Keratinocyte (primary cell): ENCODE results near the gene UNC13C. TPM values are rescaled to one million over a fixed set of nuclear protein-coding genes. Genes with fewer than 3 reads are reported as not detected.

Source experiments
- DNase-seq: peaks from one replicate; pipeline ENCODE4 v3.0.0-alpha.2; 2011; ENCODE audit warnings: low read depth, missing footprints, low spot score
- FAIRE-seq: peaks from 2 replicates; lab custom pipeline; 2011; peaks lifted over from hg19 to GRCh38; lab: Jason Lieb, UNC
- H2AFZ ChIP-seq: 2 replicates; pipeline ENCODE4 v1.6.0; 2012; ENCODE audit warnings: low read length, control low read depth, inconsistent platforms; ENCODE audit not compliant: control insufficient read depth
- H3K27ac ChIP-seq: 2 replicates; pipeline ENCODE4 v1.5.1; 2011; ENCODE audit warnings: low read length; ENCODE audit not compliant: control insufficient read depth, insufficient read depth
- H3K27me3 ChIP-seq: 3 replicates; pipeline ENCODE4 v1.6.0; 2011; ENCODE audit warnings: low read length; ENCODE audit not compliant: control insufficient read depth, insufficient read depth; ENCODE audit errors: extremely low read depth
- H3K36me3 ChIP-seq, 2 experiments: 2 replicates in 1 of 2; 3 replicates in 1 of 2; pipeline ENCODE4 v1.5.1; 2011; ENCODE audit warnings: low read length in 2 of 2, mild to moderate bottlenecking in 1 of 2; ENCODE audit not compliant: control insufficient read depth in 2 of 2, insufficient read depth in 2 of 2; ENCODE audit errors: extremely low read depth in 1 of 2
- H3K4me1 ChIP-seq: 3 replicates; pipeline ENCODE4 v1.5.1; 2011; ENCODE audit warnings: low read length; ENCODE audit not compliant: control insufficient read depth, insufficient read depth; ENCODE audit errors: extremely low read depth
- H3K4me2 ChIP-seq: 3 replicates; pipeline ENCODE4 v1.6.0; 2011; ENCODE audit warnings: low read depth, low read length; ENCODE audit not compliant: control insufficient read depth, insufficient read depth; ENCODE audit errors: extremely low read depth
- H3K4me3 ChIP-seq, 3 experiments: fragments of 200-600 bp in 1 of 3; sonication (generic) in 1 of 3; 2 replicates in 2 of 3; 3 replicates in 1 of 3; pipeline ENCODE4 v1.5.1; 2011 to 2016; ENCODE audit warnings: low read length in 3 of 3, mild to moderate bottlenecking in 3 of 3, control low read depth in 2 of 3, inconsistent platforms in 1 of 3, low read depth in 1 of 3, mixed read lengths in 1 of 3, mixed run types in 1 of 3, moderate library complexity in 1 of 3; ENCODE audit not compliant: control insufficient read depth in 2 of 3, insufficient read depth in 2 of 3; ENCODE audit errors: extremely low read depth in 1 of 3
- H3K79me2 ChIP-seq: 2 replicates; pipeline ENCODE4 v1.6.0; 2012; ENCODE audit warnings: low read length; ENCODE audit not compliant: control insufficient read depth, insufficient read depth
- H3K9ac ChIP-seq: 3 replicates; pipeline ENCODE4 v1.6.0; 2011; ENCODE audit warnings: low read length; ENCODE audit not compliant: control insufficient read depth, insufficient read depth; ENCODE audit errors: extremely low read depth
- H3K9me1 ChIP-seq: 3 replicates; pipeline ENCODE4 v1.6.0; 2011; ENCODE audit warnings: low read length; ENCODE audit not compliant: control insufficient read depth, insufficient read depth; ENCODE audit errors: extremely low read depth
- H3K9me3 ChIP-seq: 2 replicates; pipeline ENCODE4 v1.5.1; 2012; ENCODE audit warnings: low read depth, low read length; ENCODE audit not compliant: control insufficient read depth
- H4K20me1 ChIP-seq: 3 replicates; pipeline ENCODE4 v1.6.0; 2011; ENCODE audit warnings: low read length; ENCODE audit not compliant: control insufficient read depth, insufficient read depth; ENCODE audit errors: extremely low read depth
- CTCF ChIP-seq, 3 experiments: IDR thresholded peaks in 1 of 3; conservative IDR thresholded peaks in 1 of 3; optimal IDR thresholded peaks in 1 of 3; 2 replicates in 2 of 3; 3 replicates in 1 of 3; pipeline versions ENCODE3 to v1.5.1; 2011; ENCODE audit warnings: low read length in 3 of 3, mild to moderate bottlenecking in 3 of 3, moderate library complexity in 2 of 3, control low read depth in 1 of 3, inconsistent platforms in 1 of 3; ENCODE audit not compliant: insufficient read depth in 2 of 3; ENCODE audit errors: extremely low read depth in 1 of 3
- EZH2 ChIP-seq: IDR thresholded peaks from one replicate; pipeline ENCODE4 v1.6.1; 2012; ENCODE audit warnings: inconsistent platforms, mild to moderate bottlenecking, low read length, moderate library complexity
- dilution Hi-C: fragments of 300-500 bp; cut with MboI; formaldehyde crosslinking; loops from one replicate; pipeline ENCODE4 v1.7.0; 2020; ENCODE audit warnings: low sequenced_read_pairs; ENCODE audit not compliant: extremely low pct_ligation_motif_present
- polyA plus RNA-seq, 5 experiments: library from polyadenylated mRNA; depleted of rRNA in 3 of 5; stranded (reverse) in 3 of 5; stranded (forward) in 1 of 5; unstranded in 1 of 5; fragments of >200 nt; gene quantifications; 1 replicate in 1 of 5; 2 replicates in 3 of 5; 3 replicates in 1 of 5; pipeline versions ENCODE4 v1.2.1 to v1.2.3, GENCODE V29; 2011 to 2012; ENCODE audit warnings: missing spikeins in 2 of 5, low read depth in 1 of 5, low replicate concordance in 1 of 5

Gene UNC13C
- polyA plus RNA-seq, 1 donor (not counting 4 experiments of a cell fraction or from before 2014, with no cell fraction given) = not detected

DNA sequence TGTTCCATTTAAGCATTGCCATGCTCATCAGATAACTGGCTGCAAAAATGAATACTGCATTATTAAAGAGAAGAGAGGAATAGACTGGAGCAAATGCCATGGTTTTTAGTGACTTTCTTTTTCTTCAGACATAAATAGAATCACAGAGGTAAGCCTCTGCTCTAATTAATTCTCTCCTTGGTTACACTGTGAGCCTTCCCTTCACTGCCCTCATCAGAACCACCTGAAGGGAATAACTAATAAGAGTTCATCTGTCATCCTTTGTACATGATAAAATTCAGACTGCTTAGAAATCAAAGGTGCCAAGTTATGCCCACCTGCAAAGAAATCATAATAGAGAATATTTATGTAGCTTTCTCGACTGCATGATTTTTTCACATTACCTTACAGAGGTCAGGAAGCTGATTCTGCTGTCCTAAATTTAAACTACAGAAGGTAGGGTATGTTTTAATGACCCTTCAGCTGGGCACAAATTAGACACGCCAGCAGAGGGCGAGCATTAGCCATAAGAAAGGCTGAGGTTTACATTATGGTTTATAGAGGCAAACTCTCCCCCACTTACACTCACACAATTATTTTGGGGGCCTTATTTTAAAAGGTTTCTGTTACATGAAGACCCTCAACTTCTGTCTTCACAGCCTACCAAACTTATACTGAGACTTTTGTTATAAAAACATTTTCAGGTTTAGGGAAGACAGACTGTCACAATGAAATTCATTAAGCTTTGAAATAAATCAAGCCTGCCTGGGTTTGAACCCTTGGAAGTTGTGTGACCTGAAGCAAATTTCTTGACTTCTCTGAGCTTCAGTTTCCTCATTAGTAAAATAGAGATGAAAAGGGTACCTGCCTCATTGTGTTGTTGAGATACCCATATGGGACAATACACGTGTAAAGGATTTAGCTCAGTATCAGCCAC, 15.3 kb upstream of the UNC13C start:
- H3K4me2 ChIP-seq = no peak overlapping the region
- H3K4me3 ChIP-seq = no peak overlapping the region
- TF ChIP-seq EZH2 (no peak), CTCF (optimal IDR thresholded peaks at IDR 0.05 in 1 of 3, IDR thresholded peaks at IDR 0.05 in 1 of 3, conservative IDR thresholded peaks at IDR 0.05 in 1 of 3; ENCODE audit: extremely low read depth in 1 of 3, insufficient read depth in 2 of 3, low read length in 3 of 3) (peak; percentile 60 to 76 (median 60))
- H3K27ac ChIP-seq = no peak overlapping the region
- no peak overlapping the region for H2AFZ ChIP-seq
- H3K36me3 ChIP-seq = no peaks in the 10 kb centered on the region
- FAIRE-seq = no peak
- H3K9ac ChIP-seq = no peak overlapping the region
- H4K20me1 ChIP-seq = no peaks in the 10 kb centered on the region
- dilution Hi-C loops = no loop called here
- DNase-seq = no peak
- H3K9me3 ChIP-seq = no peaks in the 10 kb centered on the region
- H3K79me2 ChIP-seq = no peaks in the 10 kb centered on the region
- H3K4me1 ChIP-seq = no peaks in the 10 kb centered on the region
- H3K9me1 ChIP-seq = no peaks in the 10 kb centered on the region
- H3K27me3 ChIP-seq = no peaks in the 10 kb centered on the region

GRCh38 chr15:53963801-53964200, 14.4 kb upstream of the UNC13C start:
- no peaks in the 10 kb centered on the region for H3K9me1 ChIP-seq
- H4K20me1 ChIP-seq = no peaks in the 10 kb centered on the region
- H3K27me3 ChIP-seq = no peaks in the 10 kb centered on the region
- H3K9ac ChIP-seq = no peak overlapping the region
- DNase-seq (no peak), FAIRE-seq (no peak)
- H3K4me1 ChIP-seq = no peaks in the 10 kb centered on the region
- H2AFZ ChIP-seq = no peak overlapping the region
- dilution Hi-C loops = no loop called here
- no peak overlapping the region for H3K4me2 ChIP-seq
- H3K4me3 ChIP-seq = no peak overlapping the region
- no peaks in the 10 kb centered on the region for H3K36me3 ChIP-seq
- TF ChIP-seq EZH2 = no peak
- no peak for TF ChIP-seq CTCF (optimal IDR thresholded peaks at IDR 0.05 in 1 of 3, IDR thresholded peaks at IDR 0.05 in 1 of 3, conservative IDR thresholded peaks at IDR 0.05 in 1 of 3; ENCODE audit: extremely low read depth in 1 of 3, insufficient read depth in 2 of 3, low read length in 3 of 3)
- no peaks in the 10 kb centered on the region for H3K79me2 ChIP-seq
- H3K27ac ChIP-seq = no peak overlapping the region
- H3K9me3 ChIP-seq = no peaks in the 10 kb centered on the region
